CD1c-positive myeloid dendritic cell (primary cell): ENCODE data around the gene ABCB11.
A peak's percentile ranks its signal among the peaks of the same experiment; 100 is the strongest.
"Not testable (repeated sequence)": the region's sequence is repeated elsewhere in the genome, so short reads cannot be mapped to it uniquely, and the experiment has no call there.

Source experiments
- DNase-seq: peaks from one replicate; pipeline ENCODE4 v3.0.0-alpha.2; 2016; ENCODE audit errors: extremely low spot score

The ABCB11 gene

DNA sequence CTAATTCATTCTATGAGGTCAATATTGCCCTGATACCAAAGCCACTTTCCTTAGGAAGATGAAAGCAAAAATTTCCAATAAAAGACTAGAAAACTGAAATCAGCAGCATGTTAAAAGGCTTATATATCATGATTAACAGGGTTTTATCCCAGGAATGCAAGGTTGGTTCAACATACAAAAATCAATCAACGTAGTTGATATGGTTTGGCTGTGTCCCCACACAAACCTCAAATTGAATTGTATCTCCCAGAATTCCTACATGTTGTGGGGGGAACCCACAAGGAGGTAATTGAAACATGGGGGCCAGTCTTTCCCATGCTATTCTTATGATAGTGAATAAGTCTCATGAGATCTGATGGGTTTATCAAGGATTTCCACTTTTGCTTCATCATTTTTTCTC is 11.7 kb upstream of the ABCB11 start:
- no peak for DNase-seq

DNA sequence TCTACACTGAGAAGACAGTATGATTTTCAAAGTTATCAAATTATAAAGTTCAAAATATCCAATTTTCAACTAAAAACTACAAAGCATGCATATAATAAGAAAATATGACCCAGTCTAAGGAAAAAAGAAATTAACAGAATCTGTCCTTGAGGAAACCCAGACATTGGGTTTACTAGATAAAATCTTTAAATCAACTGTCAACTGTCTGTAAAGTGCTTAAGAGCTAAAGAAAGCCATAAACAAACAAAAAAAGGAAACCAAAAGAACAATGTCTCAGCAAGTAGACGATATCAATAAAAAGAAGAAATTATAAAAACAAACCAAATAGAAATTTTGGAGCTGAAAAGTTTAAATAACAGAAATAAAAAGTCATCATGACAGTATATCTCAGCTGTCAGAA is 10.5 kb upstream of the ABCB11 start:
- no peak for DNase-seq

DNA sequence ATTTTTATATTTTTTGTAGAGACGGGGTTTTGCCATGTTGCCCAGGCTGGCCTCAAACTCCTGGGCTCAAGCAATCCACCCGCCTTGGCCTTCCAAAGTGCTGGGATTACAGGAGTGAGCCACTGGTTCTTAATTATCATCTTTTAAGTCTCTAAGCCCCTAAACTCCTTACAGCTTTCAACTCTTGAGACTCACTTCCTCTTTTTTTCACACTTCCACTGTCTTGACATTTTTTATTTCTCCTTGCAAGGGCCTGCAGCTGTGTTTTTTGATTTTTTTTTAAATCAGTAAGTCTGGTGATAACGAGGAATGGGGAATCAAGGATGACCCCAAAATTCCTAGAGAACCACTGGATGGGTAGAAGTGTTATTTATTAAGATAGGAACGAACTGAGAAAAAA is 8.6 kb upstream of the ABCB11 start:
- peak; percentile 51 for DNase-seq

DNA sequence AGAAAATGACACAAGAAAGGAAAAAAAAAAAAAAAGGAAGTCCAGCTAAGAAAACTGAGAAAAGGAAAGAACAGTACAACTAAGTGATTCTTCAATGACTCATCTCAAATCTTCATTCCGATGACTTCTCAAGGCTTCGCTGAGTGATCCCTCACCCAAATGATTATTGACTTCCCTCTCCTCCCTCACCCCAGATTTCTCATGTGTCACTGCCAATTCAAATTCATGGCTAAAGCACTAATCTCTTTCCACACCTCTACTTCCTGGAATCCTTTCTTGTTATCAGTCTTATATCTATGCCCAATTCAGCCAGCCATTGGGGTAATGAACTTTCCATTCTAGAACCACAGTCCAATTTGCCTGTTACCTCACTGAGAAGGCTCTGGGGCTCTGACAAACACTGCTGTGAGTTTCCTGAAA is 7.2 kb upstream of the ABCB11 start:
- peak; percentile 86 for DNase-seq

DNA sequence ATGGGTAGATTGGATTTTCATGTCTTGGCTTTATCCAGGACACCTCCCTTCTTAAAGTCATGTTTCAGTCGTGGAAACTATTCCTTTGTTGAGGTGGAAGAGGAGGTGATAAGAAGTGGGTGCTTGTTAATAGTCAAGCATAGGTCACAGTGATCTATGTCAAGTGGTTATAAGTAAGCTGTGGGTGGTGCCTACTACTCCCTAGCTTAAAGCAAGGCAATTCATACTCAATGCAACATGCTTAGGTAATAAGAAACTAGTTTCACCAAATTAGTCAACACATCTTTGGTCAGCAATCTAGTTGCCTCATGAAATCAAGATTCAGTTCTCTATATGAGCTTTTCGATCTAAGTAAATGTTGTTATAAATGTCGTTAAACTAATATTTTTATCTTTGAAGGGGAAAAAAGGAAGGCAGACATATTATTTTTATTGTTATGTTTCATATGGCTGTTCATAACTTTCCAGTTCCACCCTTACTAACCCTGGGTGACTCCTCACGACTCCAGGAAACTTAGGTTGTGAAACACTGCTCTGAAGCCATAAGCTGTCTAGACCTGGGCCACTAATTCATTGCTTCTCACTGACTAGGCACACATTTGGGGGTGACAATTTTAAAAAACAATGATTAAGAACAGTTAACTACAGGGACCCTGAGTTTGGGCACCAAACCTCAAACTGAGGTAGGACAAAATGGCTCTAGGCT is 5.8 kb upstream of the ABCB11 start:
- DNase-seq = peak; percentile 75

DNA sequence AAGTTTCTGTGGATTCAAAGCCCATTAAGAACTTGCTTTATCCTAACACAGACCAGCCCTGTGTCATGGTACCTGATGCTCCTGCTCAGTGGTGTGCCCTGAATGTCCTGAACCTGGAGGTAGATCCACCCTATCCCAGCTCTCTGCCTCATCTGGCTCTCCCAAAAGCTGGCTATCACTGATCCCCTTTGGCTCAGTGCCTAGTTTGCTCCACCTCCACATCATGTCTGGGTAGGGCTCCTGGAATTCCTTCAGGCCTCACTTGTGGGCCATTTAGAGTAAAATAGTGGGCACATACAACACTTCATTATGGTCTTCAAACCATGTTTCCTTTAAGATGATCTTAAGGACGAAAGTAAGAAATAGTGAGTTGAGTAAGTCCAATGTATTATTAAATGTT is 4.8 kb upstream of the ABCB11 start:
- DNase-seq = no peak

DNA sequence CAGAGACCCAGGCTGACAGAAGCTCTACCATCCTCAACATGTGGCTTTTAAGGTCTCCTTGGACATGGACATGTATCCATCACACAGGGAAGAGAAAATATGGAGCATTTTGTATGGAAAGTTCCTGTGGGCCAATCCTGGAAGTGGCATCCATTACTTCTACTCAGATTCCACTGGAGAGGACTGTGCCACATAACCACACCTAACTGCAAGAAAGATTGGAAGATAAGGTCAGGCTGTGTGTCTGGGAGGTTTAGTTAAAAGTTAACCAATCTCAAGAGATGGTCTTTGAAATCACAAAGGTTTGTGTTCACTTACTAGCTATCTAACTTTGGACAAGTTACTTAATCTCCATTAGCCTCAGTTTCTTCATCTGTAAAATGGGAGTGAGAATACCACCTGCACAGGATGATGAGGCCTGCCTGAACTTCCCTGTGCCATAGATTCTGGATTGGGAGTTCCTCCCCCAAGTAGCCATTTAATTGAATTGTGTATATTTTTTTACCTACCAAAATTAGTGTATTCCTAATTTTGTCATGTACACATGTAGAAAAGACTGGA is 3.9 kb upstream of the ABCB11 start:
- DNase-seq = no peak

DNA sequence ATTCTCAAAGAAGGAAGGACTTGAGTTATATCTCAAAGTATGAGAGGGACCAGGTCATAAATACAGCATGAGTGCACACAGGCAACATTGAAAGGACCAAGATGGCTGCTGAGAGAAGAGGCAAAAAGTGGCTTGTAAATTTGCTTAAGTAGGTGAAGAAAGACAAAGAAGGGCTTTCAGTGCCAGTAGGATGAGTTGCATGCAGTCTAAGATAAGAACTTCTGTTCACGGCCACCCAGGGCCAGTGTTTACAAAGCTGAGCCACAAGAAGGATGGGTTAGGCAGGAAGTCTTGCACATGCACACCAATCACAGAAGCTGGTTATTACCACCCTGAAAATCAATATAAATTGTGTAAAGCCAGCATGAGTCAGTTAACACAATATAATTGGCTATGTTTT is 3.1 kb upstream of the ABCB11 start:
- DNase-seq = no peak

DNA sequence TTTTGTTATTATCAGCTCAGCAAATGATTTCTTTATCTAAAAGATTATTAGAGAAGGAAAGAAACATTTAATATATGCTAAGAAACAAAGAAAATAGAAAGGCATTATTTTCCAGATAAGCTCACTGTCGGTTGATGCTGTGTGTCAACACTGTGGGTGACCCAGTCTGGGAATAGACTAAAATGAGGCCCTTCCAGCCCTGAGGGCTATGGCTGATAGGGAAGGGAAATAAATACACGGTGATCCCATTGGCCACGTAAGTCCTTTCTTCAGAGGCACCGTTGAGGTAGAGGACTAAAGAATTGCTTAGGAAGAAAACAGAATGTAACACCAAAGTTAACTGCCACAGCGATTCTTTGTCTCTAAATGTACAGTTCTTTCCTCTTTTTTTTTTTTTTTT is 1.8 kb downstream of the ABCB11 start:
- no peak for DNase-seq

DNA sequence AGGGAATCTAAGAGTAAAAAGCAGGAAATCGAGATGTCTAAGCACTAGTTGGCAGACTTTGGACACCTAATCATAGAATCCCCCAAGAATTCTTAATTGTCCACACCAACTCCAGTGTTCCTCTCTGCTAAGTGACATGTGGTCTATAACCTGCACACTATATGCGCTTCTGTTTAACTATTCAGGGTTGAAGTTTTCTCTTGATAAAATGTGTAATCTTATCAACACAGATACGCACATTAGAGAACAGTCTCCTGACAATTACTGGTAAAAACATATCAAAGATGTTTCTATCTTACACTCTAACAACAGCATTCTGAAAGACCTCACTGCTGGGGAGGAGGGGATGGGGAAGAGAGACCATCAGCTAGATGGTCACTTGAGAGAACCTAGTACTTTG is 3.9 kb downstream of the ABCB11 start:
- DNase-seq = no peak

DNA sequence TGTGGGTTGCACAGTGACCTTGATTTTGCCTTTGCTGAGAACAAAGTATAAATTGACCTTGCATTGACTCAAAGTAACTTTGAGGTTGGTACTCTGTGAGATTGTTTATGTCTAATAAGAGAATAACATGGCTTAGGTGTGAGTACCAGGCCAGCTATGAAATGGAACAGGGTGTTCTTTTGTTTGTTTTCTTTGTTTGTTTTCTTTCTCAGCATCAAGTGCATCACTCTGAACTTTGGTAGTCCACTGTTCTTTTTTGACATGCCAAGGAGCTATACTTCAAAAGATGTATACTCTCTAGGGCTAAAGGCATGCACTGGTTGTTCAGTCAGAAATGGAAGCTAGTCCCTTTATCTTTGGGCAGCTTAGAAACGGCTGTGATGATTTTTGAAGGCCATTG is 5.1 kb downstream of the ABCB11 start:
- no peak for DNase-seq

DNA sequence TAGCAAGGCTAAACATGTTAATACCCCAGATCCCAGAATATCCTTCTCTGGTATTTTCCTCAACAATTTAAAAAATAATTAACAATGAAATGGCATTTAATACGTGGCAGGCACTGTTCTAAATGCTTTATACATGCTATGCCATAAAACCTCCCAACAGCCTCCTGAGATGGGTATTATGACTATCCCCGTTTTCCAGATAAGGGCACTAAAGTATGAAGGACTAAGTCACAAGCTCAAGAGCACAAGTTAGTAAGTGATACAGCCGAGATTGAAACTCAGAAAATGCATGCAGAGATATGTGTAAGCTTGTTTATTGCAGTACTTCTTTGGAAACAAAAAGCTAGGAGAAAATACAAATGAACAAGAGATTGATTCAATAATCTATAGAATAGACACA is 8.0 kb downstream of the ABCB11 start:
- DNase-seq = no peak

DNA sequence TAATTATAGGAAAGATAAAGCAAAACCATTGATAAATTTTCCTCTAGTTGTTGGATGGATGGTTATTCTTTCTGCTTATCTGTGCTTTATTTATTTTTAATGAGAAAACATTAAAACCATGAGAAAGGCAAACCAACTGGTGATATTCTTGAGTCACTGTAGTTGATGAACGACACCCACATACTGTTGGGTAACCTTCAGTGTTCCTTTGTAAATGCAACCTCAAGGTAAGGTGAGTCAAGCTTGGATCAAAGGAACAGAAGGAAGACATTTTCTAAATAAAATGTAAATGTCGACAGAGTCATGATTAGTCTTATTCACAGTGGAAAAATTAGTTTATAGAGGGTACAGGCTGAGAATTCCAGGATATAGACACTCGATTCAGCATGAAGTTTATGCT is 12.7 kb downstream of the ABCB11 start:
- no peak for DNase-seq

DNA sequence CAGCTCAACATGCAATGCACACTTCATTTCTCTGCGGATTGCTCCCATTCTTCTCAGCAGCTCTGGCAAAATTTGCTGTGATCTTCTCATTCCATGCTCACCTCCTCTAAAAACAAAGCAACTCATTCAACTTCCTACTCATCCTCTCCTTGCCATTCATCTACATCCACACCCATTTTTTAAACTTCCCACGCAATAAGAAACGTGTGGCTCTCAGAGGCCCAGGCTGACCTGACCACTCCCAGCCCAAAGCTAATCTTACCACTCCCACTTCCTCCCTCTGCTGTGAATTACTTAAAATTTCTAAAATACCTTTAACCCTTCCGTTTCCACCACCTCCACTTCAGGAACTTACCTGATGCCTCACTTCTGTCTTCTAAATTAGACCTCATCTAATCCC is 15.2 kb downstream of the ABCB11 start:
- no peak for DNase-seq

DNA sequence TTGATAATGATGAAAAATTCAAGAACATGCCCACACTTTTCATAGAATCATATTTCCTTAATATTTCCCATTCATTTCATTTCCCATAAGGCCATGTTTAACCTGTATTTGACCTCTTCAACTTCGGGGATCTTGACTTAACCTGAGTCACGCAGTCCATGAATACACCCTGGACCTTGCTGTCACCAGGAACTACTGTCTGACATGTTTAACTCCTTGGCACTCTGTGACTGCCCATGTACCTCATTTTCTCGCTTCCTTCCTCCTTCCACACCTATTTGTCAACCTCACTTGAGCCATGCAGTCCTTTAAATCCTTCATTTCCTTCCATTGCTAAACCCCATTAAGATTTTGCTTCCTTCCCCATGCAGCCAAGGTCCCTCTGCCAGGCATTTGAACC is 16.3 kb downstream of the ABCB11 start:
- no peak for DNase-seq

DNA sequence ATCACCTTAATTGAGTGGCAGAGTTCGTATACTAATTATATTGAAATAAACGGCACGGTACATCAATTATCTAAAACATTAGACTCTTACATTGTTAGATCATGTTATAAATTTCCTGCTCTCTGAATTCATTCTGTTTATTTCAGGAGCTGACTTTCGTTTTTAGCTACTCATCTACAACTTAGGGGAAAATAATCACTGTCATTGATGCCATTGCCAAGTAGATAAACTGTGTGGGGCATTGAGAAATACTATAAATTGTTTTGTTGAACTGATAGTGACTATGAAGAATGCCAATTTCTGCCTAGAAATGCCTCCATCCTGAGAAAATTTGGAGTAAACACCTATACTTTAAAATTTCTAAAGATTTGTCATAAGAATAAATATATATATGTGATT is 17.5 kb downstream of the ABCB11 start:
- no peak for DNase-seq

DNA sequence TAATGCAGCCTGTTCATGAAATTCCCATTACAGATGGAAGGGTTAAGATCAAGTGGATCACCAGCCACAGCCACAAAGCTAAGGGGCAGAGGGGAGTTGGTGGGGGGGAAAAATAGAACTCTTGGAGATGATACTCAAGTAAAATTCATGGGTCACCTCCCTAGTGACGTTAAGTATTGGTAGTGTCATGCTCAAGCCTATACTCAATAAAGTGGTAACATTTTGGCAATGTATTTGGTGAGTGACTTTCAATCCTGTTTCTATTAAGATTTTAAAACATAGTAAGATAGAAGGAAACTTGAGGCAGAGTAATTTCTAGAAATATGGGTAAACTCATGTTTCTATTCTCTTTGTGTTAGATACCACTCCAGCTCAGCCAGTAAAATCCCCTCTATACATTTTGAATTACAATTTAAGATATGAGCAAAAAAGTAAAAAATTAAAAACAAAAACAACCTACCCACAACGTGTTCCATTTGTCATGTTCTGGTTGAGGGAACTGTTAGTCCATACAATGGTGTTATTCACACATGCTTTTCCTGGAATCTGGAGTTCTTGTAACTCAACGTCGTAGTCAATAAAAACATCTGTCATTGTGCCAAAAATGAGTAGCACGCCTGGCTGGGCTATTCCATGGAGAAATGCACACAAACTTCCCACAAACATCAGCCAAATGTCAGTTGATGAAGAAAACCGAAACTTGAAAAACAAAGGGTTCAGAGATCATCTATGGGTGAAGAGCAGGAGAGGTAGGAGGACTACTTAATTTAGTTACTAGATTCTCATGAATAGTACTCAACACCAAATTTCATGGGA is 18.1 kb downstream of the ABCB11 start:
- no peak for DNase-seq

DNA sequence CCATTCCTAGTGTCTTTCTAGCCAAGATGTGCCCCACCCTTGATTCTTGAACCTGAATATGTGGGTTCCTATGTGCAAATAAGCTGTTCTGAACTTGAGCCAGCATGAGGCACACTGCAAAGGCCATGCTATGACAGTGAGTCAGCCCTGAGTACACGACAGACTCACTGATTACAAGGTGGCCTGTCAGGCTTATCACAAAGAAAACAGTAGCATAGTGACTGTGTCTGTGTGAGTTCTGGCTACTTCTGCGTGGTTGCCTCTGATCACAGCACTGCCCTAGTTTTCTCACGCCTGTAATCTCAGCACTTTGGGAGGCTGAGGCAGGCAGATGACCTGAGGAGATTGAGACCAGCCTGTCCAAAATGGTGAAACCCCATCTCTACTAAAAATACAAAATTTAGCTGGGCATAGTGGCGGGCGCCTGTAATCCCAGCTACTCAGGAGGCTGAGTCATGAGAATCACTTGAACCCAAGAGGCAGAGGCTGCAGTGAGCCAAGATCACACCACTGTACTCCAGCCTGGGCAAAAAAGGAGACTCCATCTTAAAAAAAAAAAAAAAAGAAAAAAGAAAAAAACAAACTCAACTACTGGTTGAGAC is 18.8 kb downstream of the ABCB11 start:
- DNase-seq = not testable (repeated sequence)

DNA sequence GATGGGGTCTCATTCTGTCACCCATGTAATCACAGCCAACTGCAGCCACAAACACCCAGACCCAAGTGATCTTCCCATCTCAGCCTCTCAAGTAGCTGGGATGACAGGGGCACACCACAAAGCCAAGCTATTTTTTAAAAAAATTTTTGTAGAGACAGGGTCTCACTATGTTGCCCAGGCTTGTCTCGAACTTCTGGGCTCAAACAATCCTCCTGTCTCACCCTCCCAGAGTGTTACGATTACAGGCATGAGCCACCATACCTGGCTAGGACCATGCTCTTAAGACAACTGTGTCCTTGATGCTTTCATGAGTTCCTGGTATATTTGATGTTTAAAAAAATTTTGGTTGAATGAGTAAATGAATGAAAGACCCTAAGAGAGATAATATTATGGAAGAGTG is 19.4 kb downstream of the ABCB11 start:
- no peak for DNase-seq

DNA sequence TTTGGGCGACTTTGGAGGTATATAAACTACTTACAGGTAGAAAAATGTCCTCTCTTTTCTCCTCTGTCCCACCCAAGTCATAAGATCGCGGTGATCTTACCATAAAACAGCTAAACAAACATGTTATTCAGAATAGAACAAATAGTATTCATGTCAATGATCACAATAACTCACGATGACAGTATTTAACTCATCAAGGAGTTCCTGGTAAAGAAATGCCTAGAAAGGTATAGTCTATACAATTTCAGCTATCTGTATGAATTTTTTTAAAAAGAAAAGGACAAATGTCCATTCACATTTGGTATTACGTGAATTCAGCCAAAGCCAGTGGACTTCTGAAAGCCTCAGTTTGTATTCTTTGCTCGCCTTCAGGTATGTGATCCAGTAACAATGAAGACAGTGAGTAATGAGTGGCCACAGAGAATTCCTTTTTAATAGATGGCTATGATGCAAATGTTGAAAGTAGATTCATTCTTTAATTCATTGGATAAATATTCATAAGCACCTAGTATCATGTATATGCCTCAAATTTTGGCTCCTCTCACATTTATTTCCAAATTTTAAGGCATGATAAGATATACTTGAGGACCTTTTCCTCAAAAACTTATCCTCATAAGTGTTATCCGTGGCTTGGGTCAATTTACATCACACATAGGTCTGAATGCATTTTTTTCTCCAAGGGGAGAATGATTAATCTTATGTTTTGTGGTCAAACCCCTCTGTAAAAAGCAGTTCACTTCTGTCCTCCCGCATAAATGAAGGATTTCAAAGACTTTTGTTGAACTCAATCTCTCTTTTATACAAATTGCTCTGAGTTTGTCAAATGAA is 20.3 kb downstream of the ABCB11 start:
- DNase-seq = no peak

DNA sequence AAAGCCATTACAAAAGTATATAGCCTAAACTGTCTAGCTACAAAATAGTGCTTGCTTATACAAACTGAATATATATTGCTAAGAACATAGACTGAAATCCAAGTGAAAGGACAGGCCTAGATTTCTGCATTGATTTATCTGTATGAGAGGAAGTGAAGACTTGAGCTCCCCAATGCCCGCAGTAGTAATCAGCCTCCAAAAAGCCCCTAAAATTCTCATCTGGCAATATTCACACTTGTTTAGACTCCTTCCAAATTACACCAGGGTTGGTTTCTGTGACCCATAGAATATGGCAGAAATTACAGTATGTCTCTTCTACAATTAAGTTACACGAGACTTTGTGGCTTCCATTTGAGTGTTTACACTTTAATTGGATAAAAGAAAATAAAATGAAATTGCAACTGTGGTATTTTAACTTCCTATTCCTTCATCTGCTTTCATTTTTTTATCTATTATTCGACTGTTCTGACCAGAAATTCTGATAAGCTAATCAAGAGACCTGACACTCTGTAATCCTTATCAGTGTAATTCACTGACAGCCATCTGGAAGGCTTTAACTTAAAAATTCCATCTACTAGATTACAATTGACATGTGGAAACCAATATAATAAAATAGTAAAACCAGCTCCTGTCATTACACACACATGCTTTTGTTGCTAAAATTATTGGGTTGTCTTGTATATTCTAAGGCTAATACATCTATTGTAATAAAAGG is 21.1 kb downstream of the ABCB11 start:
- no peak for DNase-seq
